Measurements from ENCODE around the gene SSB.
"Not testable (repeated sequence)": the region's sequence is repeated elsewhere in the genome, so short reads cannot be mapped to it uniquely, and the experiment has no call there.

The SSB gene

DNA sequence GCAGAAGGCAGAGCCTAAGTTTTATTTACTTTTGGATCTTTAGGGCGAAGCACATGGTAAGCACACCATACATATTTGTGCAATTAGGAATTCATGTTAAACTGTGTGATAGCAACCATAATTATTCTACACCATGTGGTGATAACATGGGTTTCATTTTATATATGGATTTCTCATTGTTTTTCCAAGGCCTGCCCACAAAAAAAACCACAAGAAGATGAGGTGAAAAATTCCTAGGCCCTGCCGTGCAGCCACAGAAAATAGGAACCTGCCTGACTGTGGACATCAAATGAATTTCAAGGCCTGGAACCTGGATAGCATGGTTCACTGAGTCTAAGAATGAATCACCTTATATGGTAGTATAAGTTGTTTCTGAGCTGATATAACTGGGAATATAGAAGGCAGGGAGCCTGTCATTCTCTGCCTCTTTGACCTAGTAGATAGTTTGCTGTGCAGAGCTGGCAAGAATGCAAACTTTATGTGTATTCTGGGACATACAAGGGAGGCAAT, 22.4 kb upstream of the SSB start:
- H3K4me3 ChIP-seq (ENCODE audit: low read length) = no peak overlapping the region
- DNase-seq (ENCODE audit: low read depth, low spot score) = no peak

DNA sequence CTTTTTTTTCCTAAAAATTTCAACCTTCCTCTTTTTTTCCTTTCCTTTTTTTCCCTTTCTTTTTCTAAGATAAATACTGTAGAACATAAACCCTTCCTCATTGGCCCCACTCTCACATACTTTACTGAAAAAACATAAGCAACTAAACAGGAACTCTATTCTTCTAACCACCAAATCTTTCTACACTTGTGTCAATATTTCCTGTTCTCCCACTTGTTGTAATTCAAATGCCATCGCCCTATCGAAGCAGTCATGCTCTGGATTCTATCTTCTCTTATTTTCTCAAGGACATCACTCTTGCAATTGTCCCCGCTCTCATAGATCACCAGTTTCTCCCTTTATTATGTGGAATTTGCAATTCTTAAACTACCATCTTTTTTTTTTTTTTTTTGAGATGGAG, 20.2 kb upstream of the SSB start:
- no peak for DNase-seq (ENCODE audit: low read depth, low spot score)
- H3K4me3 ChIP-seq (ENCODE audit: low read length) = no peak overlapping the region

DNA sequence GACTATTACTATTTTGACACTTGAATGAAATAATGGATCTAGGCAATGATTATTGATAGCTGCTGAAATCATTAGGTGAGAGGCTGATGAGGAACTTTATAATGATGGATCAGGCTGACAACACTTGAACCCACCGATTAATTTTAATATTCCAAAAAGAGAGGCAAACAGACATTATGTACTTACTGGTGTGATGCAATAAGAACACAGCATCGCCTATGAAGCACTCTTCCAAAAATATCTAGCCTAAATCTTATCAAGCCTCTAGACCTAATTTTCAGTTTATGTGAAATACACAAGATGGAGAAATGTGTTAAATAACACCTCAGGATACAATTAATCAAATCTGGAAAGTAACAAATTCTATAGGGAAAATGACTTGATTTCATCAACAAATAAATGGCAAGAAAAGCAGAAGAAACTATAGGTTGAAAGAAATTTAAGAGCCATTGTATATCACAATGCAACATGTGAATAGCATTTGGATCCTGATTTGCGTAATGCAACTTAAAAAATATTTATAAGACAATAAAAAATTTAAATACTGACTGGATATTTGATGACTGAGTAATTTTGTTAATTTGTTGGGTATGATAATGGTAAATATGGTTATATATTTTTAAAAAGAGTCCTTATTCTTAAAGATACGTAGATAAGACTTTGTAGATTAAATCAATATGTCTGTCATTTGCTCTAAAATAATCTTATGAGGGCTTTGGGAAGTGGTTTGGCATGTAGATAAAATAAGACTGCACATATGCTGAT, 17.2 kb upstream of the SSB start:
- no peak overlapping the region for H3K4me3 ChIP-seq (ENCODE audit: low read length)
- no peak for DNase-seq (ENCODE audit: low read depth, low spot score)

DNA sequence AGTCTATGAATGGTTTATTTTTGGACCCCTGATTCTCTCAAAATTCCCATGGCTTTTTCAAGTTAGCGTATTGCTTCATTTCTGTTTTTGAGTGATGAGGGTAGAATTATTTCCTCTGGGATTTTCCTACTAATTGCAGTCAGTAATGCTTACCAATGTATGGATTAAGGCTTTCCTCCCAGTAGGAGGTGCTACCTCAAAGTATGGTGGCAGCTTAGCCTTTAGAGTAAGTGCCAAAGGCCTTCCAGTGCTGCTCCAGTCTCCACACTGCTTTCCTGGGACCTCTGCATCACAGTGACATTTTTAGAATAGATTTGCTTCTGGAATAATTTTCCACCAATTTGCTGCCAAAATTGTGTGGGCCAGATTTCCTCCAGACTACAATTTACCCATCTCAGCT, 16.2 kb upstream of the SSB start:
- H3K4me3 ChIP-seq (ENCODE audit: low read length) = no peak overlapping the region
- no peak for DNase-seq (ENCODE audit: low read depth, low spot score)

DNA sequence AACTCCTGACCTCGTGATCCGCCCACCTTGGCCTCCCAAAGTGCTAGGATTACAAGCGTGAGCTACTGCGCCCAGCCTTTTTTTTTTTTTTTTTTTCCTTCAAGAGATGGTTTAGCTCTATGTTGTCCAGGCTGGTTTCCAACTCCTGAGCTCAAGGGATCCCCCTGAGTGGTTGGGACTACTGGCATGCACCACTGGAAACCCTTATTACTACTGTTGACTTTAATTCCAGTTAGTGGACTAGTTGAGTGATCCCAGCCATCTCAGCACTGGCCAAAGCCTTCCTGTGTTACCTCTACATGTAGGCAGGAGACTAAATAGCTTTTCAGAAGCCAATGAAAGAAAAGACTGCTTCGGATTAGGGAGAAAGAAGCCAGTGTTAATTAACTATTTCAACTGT, 8.1 kb upstream of the SSB start:
- H3K4me3 ChIP-seq (ENCODE audit: low read length) = no peak overlapping the region
- DNase-seq (ENCODE audit: low read depth, low spot score) = no peak

DNA sequence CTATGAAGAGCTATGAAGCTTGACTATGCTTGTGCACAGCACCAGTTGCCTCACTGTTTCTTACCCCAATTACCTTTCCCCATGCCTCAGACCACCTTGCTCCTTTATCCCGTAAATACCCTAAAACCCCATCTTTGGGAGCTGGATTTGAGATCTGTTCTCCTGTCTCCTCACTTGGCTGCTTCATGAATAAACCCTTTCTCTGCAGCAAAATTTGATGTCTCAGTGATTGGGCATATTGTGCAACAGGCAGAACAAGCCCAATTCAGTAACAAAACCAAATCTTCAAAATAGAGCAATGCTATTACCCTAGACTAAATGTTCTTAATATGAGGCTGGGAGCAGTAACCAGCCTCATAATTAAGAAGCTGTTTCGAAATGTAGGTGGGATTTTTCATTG, 3.5 kb upstream of the SSB start:
- H3K4me3 ChIP-seq (ENCODE audit: low read length) = no peak overlapping the region
- DNase-seq (ENCODE audit: low read depth, low spot score) = no peak

DNA sequence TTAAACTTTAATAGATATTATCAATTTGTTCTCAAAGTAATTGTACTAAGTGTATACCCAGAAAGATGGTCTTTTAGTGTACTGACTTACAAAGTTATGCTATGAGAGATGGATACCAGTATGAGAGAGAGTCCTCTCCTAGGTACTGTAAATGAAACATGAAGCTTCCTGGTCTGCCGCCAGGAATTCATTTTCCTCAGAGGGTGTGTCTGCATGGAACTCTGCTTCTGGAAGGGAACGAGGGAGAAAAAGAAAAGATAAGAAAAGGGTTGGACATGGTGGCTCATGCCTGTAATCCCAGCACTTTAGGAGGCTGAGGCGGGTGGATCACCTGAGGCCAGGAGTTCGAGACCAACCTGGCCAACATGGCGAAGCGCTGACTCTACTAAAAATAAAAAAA, 2.2 kb upstream of the SSB start:
- no peak for DNase-seq (ENCODE audit: low read depth, low spot score)
- H3K4me3 ChIP-seq (ENCODE audit: low read length) = no peak overlapping the region

DNA sequence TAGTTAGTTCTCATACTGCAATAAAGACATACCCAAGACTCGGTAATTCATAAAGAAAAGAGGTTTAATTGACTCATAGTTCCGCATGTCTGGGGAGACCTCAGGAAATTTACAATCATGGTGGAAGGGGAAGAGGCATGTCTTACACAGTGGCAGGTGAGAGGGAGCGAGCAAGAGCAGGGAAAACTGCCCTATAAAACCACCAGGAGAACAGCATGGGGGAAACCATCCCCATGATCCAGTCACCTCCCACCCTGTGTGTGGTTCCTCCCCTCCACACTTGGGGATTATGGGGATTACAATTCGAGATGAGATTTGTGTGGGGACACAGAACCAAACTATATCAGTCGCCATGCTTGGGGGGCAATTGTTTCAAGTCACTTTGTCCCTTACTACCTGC, 1.1 kb upstream of the SSB start:
- no peak overlapping the region for H3K4me3 ChIP-seq (ENCODE audit: low read length)
- no peak for DNase-seq (ENCODE audit: low read depth, low spot score)

DNA sequence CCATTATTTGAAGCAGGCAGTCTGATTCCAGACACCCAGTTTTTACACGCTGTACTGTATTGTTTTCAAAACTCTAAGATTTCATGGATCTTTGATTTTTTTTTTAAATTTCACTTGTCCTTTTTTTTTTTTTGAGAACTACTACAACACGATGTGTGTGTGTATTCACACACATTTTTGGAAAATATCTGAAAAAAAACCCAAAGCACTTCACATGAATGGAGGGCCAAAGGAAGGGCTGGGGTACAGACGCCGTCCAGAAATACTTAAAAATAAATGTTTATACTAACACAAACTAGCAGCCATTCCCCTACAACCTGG, 314 bp upstream of the SSB start:
- H3K4me3 ChIP-seq (ENCODE audit: low read length) = peak overlapping the region; percentile 75
- no peak for DNase-seq (ENCODE audit: low read depth, low spot score)

DNA sequence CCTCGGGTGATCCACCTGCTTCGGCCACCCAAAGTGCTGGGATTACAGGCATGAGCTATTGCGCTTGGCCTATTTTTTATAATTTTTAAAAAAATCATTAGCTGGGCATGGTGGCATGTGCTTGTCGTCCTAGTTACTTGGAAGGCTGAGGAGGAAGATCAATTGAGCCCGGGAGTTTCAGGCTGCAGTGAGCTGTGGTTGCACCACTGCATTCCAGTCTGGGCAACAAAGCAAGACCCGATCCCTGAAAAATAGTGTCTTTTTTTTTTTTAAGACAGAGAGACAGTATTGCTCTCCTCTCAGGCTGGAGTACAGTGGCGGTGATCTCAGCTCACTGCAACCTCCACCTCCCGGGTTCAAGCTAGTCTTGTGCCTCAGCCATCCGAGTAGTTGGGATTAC, 4.8 kb downstream of the SSB start:
- DNase-seq (ENCODE audit: low read depth, low spot score) = no peak
- no peak overlapping the region for H3K4me3 ChIP-seq (ENCODE audit: low read length)

DNA sequence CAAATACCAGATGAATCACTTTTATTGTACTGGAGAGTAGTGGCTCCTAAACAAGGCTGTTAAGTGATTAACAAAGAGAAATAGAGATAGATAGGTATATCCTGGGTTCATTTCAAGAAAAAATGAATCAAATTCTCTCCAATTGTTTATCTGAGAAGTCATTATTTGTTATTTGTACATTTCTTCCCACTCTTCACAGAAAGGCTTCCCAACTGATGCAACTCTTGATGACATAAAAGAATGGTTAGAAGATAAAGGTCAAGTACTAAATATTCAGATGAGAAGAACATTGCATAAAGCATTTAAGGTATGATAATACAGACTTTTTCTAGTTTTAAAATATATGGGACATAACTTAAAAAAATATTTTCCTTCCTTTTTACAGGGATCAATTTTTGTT, 7.9 kb downstream of the SSB start:
- DNase-seq (ENCODE audit: low read depth, low spot score) = no peak

DNA sequence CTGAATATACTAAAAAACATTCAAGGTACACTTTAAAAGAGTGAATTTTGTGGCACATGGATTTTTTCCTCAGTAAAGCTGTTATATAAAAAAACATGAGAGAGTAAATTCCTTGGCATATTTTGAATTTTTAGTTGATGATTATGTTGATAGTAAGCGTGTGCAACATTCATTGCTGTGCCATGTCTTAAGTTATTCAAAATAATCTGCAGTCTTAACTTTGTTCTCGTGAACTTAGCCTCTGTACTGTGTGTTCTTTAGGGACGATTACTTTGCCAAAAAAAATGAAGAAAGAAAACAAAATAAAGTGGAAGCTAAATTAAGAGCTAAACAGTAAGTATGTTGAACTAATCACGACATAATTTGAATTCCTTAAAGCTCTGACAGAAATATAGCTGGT, 9.6 kb downstream of the SSB start:
- no peak for DNase-seq (ENCODE audit: low read depth, low spot score)
- no peak overlapping the region for H3K4me3 ChIP-seq (ENCODE audit: low read length)

More for the DNA sequence above, 7.9 kb downstream of the SSB start:
- H3K4me3 ChIP-seq (ENCODE audit: low read length) = no peak overlapping the region

DNA sequence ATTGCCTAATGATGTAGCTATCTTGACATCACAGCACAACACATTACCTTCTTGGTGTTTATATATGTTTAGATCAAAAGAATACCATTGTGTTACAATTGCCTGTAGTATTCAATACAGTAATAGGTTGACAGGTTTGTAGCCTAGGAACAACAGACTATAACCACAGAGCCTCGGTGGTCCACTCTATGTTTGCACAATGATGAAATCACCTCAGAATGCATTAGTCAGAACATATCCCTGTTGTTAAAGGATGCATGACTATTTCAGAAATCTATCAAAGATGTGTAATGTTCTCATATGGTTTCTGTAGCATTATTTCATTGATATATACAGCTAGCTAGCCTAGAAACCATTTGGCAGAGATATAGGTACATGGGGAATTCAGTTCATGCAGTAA, 17.2 kb downstream of the SSB start:
- DNase-seq (ENCODE audit: low read depth, low spot score) = no peak

DNA sequence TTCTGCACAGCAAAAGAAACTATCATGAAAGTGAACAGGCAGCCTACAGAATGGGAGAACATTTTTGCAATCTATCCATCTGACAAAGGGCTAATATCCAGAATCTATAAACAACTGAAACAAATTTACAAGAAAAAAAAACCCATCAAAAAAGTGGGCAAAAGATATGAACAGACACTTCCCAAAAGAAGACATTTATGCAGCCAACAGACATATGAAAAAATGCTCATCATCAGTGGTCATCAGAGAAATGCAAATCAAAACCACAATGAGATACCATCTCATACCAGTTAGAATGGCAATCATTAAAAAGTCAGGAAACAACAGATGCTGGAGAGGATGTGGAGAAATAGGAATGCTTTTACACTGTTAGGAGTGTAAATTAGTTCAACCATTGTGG, 18.3 kb downstream of the SSB start:
- DNase-seq (ENCODE audit: low read depth, low spot score); H3K4me3 ChIP-seq (ENCODE audit: low read length): not testable (repeated sequence)

More for the DNA sequence above, 17.2 kb downstream of the SSB start:
- H3K4me3 ChIP-seq (ENCODE audit: low read length) = no peak overlapping the region

DNA sequence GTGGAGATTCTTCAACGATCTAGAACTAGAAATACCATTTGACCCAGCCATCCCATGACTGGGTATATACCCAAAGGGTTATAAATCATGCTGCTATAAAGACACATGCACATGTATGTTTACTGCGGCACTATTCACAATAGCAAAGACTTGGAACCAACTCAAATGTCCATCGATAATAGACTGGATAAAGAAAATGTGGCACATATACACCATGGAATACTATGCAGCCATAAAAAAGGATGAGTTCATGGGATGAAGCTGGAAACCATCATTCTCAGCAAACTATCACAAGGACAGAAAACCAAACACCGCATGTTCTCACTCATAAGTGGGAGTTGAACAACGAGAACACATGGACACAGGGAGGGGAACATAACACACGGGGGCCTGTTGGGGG, 18.7 kb downstream of the SSB start:
- not testable (repeated sequence) for H3K4me3 ChIP-seq (ENCODE audit: low read length); DNase-seq (ENCODE audit: low read depth, low spot score)

DNA sequence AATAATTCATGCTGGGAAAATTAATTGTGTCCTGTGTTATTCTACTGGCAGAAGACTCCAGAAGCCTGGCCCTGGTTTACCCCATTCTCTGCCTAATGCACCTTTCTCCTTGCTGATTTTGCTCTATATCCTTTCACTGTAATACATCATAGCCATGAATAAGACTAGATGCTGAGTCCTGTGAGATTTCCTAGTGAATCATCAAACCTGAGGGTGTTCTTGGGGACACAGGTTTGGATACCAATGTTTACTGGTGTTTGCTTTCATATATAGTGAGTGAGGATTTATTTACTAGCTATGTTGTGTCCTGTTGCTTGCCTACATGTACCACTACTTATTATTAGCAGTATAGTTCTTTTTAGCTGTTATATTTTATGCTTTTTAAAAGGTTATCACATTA, 19.6 kb downstream of the SSB start:
- no peak overlapping the region for H3K4me3 ChIP-seq (ENCODE audit: low read length)
- DNase-seq (ENCODE audit: low read depth, low spot score) = no peak

DNA sequence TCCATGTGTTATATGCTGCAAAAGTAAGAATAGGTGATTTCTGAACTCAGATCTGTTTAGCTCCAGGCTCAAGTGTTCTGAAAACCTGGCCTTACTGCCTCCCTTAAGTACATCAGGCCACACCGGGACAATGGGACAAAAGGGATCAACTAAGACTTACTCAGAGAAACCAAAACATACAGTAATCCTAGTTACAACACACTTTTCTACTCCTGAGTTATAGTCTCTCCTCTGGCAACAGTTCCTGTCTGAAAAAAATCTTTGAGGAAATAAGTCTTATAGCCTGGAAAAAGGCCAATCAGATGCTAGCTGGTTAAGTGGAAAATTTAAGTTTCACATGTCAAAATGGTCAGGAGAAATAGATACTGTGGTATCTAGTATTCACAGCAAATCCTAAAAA, 20.4 kb downstream of the SSB start:
- DNase-seq (ENCODE audit: low read depth, low spot score) = no peak
- H3K4me3 ChIP-seq (ENCODE audit: low read length) = no peak overlapping the region

DNA sequence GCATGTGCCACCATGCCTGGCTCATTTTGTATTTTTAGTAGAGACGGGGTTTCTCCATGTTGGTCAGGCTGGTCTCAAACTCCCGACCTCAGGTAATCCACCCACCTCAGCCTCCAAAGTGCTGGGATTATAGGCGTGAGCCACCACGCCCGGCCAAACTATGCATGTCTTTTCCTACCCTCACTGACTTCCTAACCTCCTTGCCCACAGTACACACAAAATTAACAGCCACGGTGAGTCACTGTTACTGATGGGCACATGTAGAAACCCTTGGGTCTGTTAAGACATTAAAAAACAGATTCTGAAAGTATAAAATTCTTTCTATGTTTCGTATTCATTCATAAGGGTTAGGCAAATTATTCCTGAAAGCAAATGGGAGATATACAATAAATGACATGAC, 21.4 kb downstream of the SSB start:
- not testable (repeated sequence) for H3K4me3 ChIP-seq (ENCODE audit: low read length); DNase-seq (ENCODE audit: low read depth, low spot score)

DNA sequence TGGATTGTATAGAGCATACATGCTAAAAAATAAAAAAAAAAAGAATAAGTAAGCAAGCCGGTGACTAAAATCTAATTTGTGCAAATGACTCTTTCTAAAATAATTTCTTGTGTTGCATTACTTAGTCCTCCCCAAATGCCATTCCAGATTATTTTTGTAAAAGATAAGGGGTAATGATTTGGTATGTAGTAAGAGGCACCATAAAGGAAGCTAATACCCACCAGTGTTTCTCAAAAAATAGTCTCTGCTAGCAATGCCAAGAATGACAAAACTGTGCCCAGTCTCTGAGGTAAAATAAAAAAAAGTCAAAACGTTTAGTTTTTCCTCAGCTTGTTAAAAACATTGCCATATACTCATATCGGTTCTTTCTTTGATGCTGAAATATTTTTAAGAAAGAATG, 23.4 kb downstream of the SSB start:
- no peak for DNase-seq (ENCODE audit: low read depth, low spot score)
- H3K4me3 ChIP-seq (ENCODE audit: low read length) = no peak overlapping the region

DNA sequence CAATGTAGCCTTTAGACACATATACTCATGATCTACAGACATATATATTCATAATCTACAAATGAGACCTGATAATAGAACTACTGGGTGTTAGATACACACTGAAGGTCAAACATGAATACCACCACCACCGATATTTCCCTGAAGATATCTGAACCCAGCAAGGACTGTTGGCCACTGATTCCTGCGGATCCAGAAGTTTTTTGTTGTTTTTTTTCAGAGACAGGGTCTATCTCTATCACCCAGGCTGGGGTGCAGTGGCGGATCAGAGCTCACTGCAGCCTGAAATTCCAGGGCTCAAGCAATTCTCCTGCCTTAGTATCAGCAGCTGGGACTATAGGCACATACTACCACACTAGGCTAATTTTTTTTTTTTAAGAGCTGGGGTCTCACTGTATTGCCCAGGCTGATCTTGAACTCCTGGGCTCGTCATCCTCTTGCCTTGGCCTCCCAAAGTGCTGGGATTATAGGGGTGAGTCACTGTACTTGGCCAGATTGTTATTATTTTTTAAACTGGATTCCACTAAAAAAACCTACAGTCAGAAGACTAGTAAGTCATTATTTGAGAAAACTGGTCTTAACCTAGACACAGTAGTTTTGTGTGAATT, 24.2 kb downstream of the SSB start:
- H3K4me3 ChIP-seq (ENCODE audit: low read length) = no peak overlapping the region
- DNase-seq (ENCODE audit: low read depth, low spot score) = no peak

DNA sequence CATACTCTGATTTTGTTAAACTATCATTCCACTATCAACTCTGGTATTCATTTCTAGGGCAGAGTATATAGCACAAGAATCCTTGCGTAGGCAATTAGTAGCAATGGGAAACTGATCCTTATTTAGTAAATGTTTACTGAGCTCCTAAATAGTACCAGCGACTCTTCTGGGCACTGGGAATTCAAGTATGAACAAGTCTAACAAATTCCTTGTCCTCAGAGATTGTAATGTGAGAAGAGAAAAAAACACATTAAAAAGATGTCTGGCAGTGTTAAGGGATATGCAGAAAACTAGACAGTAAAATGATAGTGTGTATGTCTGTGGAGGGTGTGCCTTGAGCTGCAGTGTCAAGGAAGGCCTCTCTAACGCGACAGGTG, 25.3 kb downstream of the SSB start:
- H3K4me3 ChIP-seq (ENCODE audit: low read length) = peak overlapping the region; percentile 92
- DNase-seq (ENCODE audit: low read depth, low spot score) = no peak
